WTC11 (cell line): Measurements from ENCODE around the gene IL25. TPM values are rescaled to one million over a fixed set of nuclear protein-coding genes. Genes with fewer than 3 reads are reported as not detected.

ENCODE experiments used
- ATAC-seq: fragments of 200-7000 bp; cut with Tn5 transposase; 2 replicates; pipeline ENCODE4 v1.10.0; 2021; ENCODE audit warnings: mild to moderate bottlenecking, moderate library complexity
- CTCF ChIA-PET: fragments of 300-600 bp; sonication (Branson Sonifier 250); formaldehyde crosslinking; loops from one replicate; lab custom pipeline; 2021; ENCODE audit warnings: antibody characterized with exemption; lab: Charles Lee
- POLR2A ChIA-PET: fragments of 350-600 bp; sonication (Branson Sonifier 250); formaldehyde crosslinking; loops from one replicate; lab custom pipeline; 2021; ENCODE audit warnings: antibody characterized with exemption; lab: Charles Lee
- DNase-seq: peaks from one replicate; pipeline ENCODE4 v3.0.0; 2021; ENCODE audit warnings: low spot score
- H3K27ac Mint-ChIP-seq: 2 replicates; pipeline ENCODE4 v1.8.0; 2021; ENCODE audit warnings: mixed read lengths
- H3K27me3 Mint-ChIP-seq: 2 replicates; pipeline ENCODE4 v1.8.0; 2021; ENCODE audit warnings: low read depth, mild to moderate bottlenecking, moderate library complexity, mixed read lengths
- H3K36me3 Mint-ChIP-seq: 2 replicates; pipeline ENCODE4 v1.8.0; 2021; ENCODE audit warnings: mixed read lengths
- H3K4me1 Mint-ChIP-seq: 2 replicates; pipeline ENCODE4 v1.8.0; 2022; ENCODE audit warnings: mixed read lengths
- H3K4me3 Mint-ChIP-seq: 2 replicates; pipeline ENCODE4 v1.8.0; 2021; ENCODE audit warnings: mild to moderate bottlenecking, moderate library complexity, mixed read lengths
- H3K9me3 Mint-ChIP-seq: 2 replicates; pipeline ENCODE4 v1.8.0; 2021; ENCODE audit warnings: mixed read lengths
- ARID4B ChIP-seq: sonication (generic); formaldehyde crosslinking; IDR thresholded peaks from 2 replicates; pipeline ENCODE4 v1.8.0; 2023; ENCODE audit warnings: missing genetic modification reagents, mild to moderate bottlenecking, borderline replicate concordance
- ATF2 ChIP-seq: sonication (generic); formaldehyde crosslinking; IDR thresholded peaks from 2 replicates; pipeline ENCODE4 v1.8.1; 2022; ENCODE audit warnings: low read depth, missing genetic modification reagents, borderline replicate concordance
- CREM ChIP-seq: sonication (generic); formaldehyde crosslinking; IDR thresholded peaks from 2 replicates; pipeline ENCODE4 v1.8.1; 2022; ENCODE audit warnings: mild to moderate bottlenecking, missing genetic modification reagents, moderate library complexity
- EMX1 ChIP-seq: fragments of 250-450 bp; sonication (Bioruptor Pico); IDR thresholded peaks from 2 replicates; pipeline ENCODE4 v1.8.0; 2021; ENCODE audit warnings: mild to moderate bottlenecking
- FOXJ3 ChIP-seq: sonication (generic); formaldehyde crosslinking; IDR thresholded peaks from 2 replicates; pipeline ENCODE4 v1.9.0; 2021; ENCODE audit warnings: missing genetic modification reagents, mild to moderate bottlenecking, borderline replicate concordance
- GRHL2 ChIP-seq: fragments of 250-450 bp; sonication (Bioruptor Pico); IDR thresholded peaks from 2 replicates; pipeline ENCODE4 v1.8.0; 2022; ENCODE audit warnings: mild to moderate bottlenecking, moderate library complexity; ENCODE audit not compliant: insufficient replicate concordance, severe bottlenecking
- HMGA2 ChIP-seq: fragments of 250-450 bp; sonication (Bioruptor Pico); IDR thresholded peaks from 2 replicates; pipeline ENCODE4 v1.4.0; 2021; ENCODE audit warnings: mild to moderate bottlenecking, moderate library complexity
- NFE2L1 ChIP-seq: sonication (generic); formaldehyde crosslinking; IDR thresholded peaks from 2 replicates; pipeline ENCODE4 v1.8.1; 2023; ENCODE audit warnings: missing genetic modification reagents
- NR1H2 ChIP-seq: sonication (generic); formaldehyde crosslinking; IDR thresholded peaks from 2 replicates; pipeline ENCODE4 v1.9.0; 2021; ENCODE audit warnings: mild to moderate bottlenecking, moderate library complexity, missing genetic modification reagents
- OVOL2 ChIP-seq: fragments of 250-450 bp; sonication (Bioruptor Pico); IDR thresholded peaks from 2 replicates; pipeline ENCODE4 v1.9.0; 2021; ENCODE audit warnings: mild to moderate bottlenecking, borderline replicate concordance
- PRDM15 ChIP-seq: sonication (generic); formaldehyde crosslinking; IDR thresholded peaks from 2 replicates; pipeline ENCODE4 v1.8.0; 2022; ENCODE audit warnings: missing genetic modification reagents
- SP1 ChIP-seq: sonication (generic); formaldehyde crosslinking; conservative IDR thresholded peaks from 2 replicates; pipeline ENCODE4 v1.8.1; 2022; ENCODE audit warnings: missing genetic modification reagents
- total RNA-seq: library from RNA; stranded (reverse); gene quantifications from 3 replicates; pipeline ENCODE4 v1.2.3, GENCODE V29; 2021
- TF ChIP-seq, protein P1 (sequence below): sonication (generic); formaldehyde crosslinking; IDR thresholded peaks from 2 replicates; pipeline ENCODE4 v1.8.1; 2023; ENCODE audit warnings: mild to moderate bottlenecking, moderate library complexity, missing genetic modification reagents
- TF ChIP-seq, protein P2 (sequence below): sonication (generic); formaldehyde crosslinking; IDR thresholded peaks from 2 replicates; pipeline ENCODE4 v1.8.1; 2023; ENCODE audit warnings: mild to moderate bottlenecking, missing genetic modification reagents, borderline replicate concordance

Gene IL25
- total RNA-seq, 1 experiment from 2014 or later, result 0.24 TPM

- TF ChIP-seq, protein P1, sequence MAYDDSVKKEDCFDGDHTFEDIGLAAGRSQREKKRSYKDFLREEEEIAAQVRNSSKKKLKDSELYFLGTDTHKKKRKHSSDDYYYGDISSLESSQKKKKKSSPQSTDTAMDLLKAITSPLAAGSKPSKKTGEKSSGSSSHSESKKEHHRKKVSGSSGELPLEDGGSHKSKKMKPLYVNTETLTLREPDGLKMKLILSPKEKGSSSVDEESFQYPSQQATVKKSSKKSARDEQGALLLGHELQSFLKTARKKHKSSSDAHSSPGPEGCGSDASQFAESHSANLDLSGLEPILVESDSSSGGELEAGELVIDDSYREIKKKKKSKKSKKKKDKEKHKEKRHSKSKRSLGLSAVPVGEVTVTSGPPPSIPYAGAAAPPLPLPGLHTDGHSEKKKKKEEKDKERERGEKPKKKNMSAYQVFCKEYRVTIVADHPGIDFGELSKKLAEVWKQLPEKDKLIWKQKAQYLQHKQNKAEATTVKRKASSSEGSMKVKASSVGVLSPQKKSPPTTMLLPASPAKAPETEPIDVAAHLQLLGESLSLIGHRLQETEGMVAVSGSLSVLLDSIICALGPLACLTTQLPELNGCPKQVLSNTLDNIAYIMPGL (CRISPR knock-in tag), result no peak
- TF ChIP-seq PRDM15 (no peak), EMX1 (CRISPR knock-in tag) (no peak), OVOL2 (CRISPR knock-in tag) (no peak), HMGA2 (CRISPR knock-in tag) (no peak), SP1 (CRISPR knock-in tag) (no peak), GRHL2 (CRISPR knock-in tag) (no peak), CREM (no peak), NFE2L1 (CRISPR knock-in tag) (no peak)
- TF ChIP-seq, protein P2, sequence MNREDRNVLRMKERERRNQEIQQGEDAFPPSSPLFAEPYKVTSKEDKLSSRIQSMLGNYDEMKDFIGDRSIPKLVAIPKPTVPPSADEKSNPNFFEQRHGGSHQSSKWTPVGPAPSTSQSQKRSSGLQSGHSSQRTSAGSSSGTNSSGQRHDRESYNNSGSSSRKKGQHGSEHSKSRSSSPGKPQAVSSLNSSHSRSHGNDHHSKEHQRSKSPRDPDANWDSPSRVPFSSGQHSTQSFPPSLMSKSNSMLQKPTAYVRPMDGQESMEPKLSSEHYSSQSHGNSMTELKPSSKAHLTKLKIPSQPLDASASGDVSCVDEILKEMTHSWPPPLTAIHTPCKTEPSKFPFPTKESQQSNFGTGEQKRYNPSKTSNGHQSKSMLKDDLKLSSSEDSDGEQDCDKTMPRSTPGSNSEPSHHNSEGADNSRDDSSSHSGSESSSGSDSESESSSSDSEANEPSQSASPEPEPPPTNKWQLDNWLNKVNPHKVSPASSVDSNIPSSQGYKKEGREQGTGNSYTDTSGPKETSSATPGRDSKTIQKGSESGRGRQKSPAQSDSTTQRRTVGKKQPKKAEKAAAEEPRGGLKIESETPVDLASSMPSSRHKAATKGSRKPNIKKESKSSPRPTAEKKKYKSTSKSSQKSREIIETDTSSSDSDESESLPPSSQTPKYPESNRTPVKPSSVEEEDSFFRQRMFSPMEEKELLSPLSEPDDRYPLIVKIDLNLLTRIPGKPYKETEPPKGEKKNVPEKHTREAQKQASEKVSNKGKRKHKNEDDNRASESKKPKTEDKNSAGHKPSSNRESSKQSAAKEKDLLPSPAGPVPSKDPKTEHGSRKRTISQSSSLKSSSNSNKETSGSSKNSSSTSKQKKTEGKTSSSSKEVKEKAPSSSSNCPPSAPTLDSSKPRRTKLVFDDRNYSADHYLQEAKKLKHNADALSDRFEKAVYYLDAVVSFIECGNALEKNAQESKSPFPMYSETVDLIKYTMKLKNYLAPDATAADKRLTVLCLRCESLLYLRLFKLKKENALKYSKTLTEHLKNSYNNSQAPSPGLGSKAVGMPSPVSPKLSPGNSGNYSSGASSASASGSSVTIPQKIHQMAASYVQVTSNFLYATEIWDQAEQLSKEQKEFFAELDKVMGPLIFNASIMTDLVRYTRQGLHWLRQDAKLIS, result no peak
Observed at GRCh38 chr14:23361320-23361719, 11.3 kb upstream of the IL25 start (continued).

- DNase-seq (no peak), ATAC-seq (no peak)
- peaks cover 8% of the 10 kb centered on the region for H3K27me3 Mint-ChIP-seq
- H3K36me3 Mint-ChIP-seq, result peaks cover 11% of the 10 kb centered on the region
- ChIA-PET CTCF (interaction anchor here (0.8 to 9.1 kb wide), 11 partner anchors 10 to 241 kb away, joined by 3 to 95 read pairs (median 13); partner anchors contain the start of genes BCL2L2, CMTM5, PABPN1 and SLC22A17), POLR2A (interaction anchor here (1.6 kb wide), 1 partner anchor 41 kb away, joined by 4 read pairs; the partner anchor contains the start of gene PABPN1)
- no peaks in the 10 kb centered on the region for H3K9me3 Mint-ChIP-seq
- H3K4me1 Mint-ChIP-seq, result peaks cover 24% of the 10 kb centered on the region
- no peak for TF ChIP-seq OVOL2 (CRISPR knock-in tag)
- no peak overlapping the region for H3K4me3 Mint-ChIP-seq
- no peak overlapping the region for H3K27ac Mint-ChIP-seq
Observed at GRCh38 chr14:23361763-23362162, 10.8 kb upstream of the IL25 start.

DNA sequence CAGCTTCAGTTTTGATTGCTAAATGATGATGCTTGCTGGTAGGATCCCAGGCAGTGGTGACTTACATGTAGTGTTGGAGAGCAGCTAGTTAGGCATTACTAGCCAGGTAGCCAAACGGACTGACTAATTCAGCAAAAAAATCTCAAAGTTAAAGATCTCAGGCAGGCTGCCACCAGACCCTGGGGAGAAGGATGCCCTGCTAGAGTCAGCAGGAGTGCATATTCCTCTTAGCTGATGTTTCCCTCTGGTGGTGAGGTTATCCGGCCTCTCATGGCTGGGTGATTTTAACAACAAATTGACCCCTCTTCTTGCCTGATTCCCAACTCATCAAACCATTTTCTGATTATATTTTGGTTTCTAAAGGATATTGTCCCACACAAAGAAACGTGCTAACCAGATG, 10.4 kb upstream of the IL25 start:
- Mint-ChIP-seq H3K27ac (no peak overlapping the region), H3K36me3 (peaks cover 11% of the 10 kb centered on the region), H3K4me3 (no peak overlapping the region), H3K9me3 (no peaks in the 10 kb centered on the region), H3K27me3 (peaks cover 12% of the 10 kb centered on the region), H3K4me1 (peaks cover 28% of the 10 kb centered on the region)
- ChIA-PET CTCF (interaction anchor here (0.6 to 9.1 kb wide), 11 partner anchors 10 to 473 kb away, joined by 3 to 95 read pairs (median 13); partner anchors contain the start of genes BCL2L2, CMTM5, PABPN1 and SLC22A17), POLR2A (interaction anchor here (0.7 to 1.6 kb wide), 2 partner anchors 41 to 589 kb away, joined by 4 read pairs; partner anchors contain the start of gene PABPN1)
- ATAC-seq (no peak), DNase-seq (no peak)
- TF ChIP-seq ATF2 (CRISPR knock-in tag), result no peak
- no peak for TF ChIP-seq HMGA2 (CRISPR knock-in tag)
- no peak for TF ChIP-seq ARID4B (CRISPR knock-in tag)
- no peak for TF ChIP-seq NR1H2 (CRISPR knock-in tag)
- TF ChIP-seq FOXJ3, result no peak
